Fibroblast of skin of right biceps (primary cell): ENCODE measurements around the gene ADGRG4.
A peak's percentile ranks its signal among the peaks of the same experiment; 100 is the strongest.
"Not testable (repeated sequence)": the region's sequence is repeated elsewhere in the genome, so short reads cannot be mapped to it uniquely, and the experiment has no call there.

ENCODE experiments used
- DNase-seq: peaks from one replicate; pipeline ENCODE4 v3.0.0-alpha.2; 2013

The ADGRG4 gene

GRCh38 chrX:136387951-136388502 is 87.3 kb downstream of the ADGRG4 start:
- no peak for DNase-seq

GRCh38 chrX:136390921-136391320 is 90.2 kb downstream of the ADGRG4 start:
- no peak for DNase-seq

- DNase-seq: peak; percentile 11
Measured at GRCh38 chrX:136395271-136395670, 94.5 kb downstream of the ADGRG4 start.

GRCh38 chrX:136397001-136397400 is 96.2 kb downstream of the ADGRG4 start:
- DNase-seq: no peak

- DNase-seq: no peak
Measured at GRCh38 chrX:136405126-136405525, 104.4 kb downstream of the ADGRG4 start.

- DNase-seq: no peak
Measured at GRCh38 chrX:136417806-136418205, 117.0 kb downstream of the ADGRG4 start.

- DNase-seq: no peak
Measured at GRCh38 chrX:136421338-136421737, 120.6 kb downstream of the ADGRG4 start.

- no peak for DNase-seq
Measured at GRCh38 chrX:136423724-136424123, 123.0 kb downstream of the ADGRG4 start.

GRCh38 chrX:136425996-136426395 is 125.2 kb downstream of the ADGRG4 start:
- DNase-seq: no peak

GRCh38 chrX:136431625-136432024 is 130.9 kb downstream of the ADGRG4 start:
- DNase-seq: no peak

- no peak for DNase-seq
Measured at GRCh38 chrX:136437774-136438173, 137.0 kb downstream of the ADGRG4 start.

- no peak for DNase-seq
Measured at GRCh38 chrX:136438192-136438591, 137.4 kb downstream of the ADGRG4 start.

GRCh38 chrX:136445674-136446073 is 144.9 kb downstream of the ADGRG4 start:
- not testable (repeated sequence) for DNase-seq

GRCh38 chrX:136446208-136446607 is 145.4 kb downstream of the ADGRG4 start:
- no peak for DNase-seq

GRCh38 chrX:136447308-136447707 is 146.5 kb downstream of the ADGRG4 start:
- DNase-seq: no peak

- no peak for DNase-seq
Measured at GRCh38 chrX:136447968-136448367, 147.2 kb downstream of the ADGRG4 start.

GRCh38 chrX:136450050-136450830 is 149.5 kb downstream of the ADGRG4 start:
- no peak for DNase-seq

- DNase-seq: no peak
Measured at GRCh38 chrX:136452614-136453013, 151.9 kb downstream of the ADGRG4 start.

GRCh38 chrX:136453114-136453513 is 152.4 kb downstream of the ADGRG4 start:
- DNase-seq: no peak

GRCh38 chrX:136453771-136454170 is 153.0 kb downstream of the ADGRG4 start:
- no peak for DNase-seq

GRCh38 chrX:136456133-136456532 is 155.4 kb downstream of the ADGRG4 start:
- DNase-seq: no peak

- DNase-seq: no peak
Measured at GRCh38 chrX:136457303-136457917, 156.6 kb downstream of the ADGRG4 start.

- DNase-seq: no peak
Measured at GRCh38 chrX:136464589-136464988, 163.8 kb downstream of the ADGRG4 start.
